ELR (cell line): ENCODE results near the gene NAV2.

Experiments
- DNase-seq: peaks from one replicate; pipeline ENCODE4 v3.0.0-alpha.2; 2015; ENCODE audit warnings: low read depth

Gene NAV2

GRCh38 chr11:19712281-19713195 is at the start of gene NAV2:
TSS of gene NAV2 (plus strand) at chr11:19712837. CDS start at chr11:19713696, 859 bp downstream.
- DNase-seq: peak; percentile 94

GRCh38 chr11:19663206-19663605 is 49.4 kb upstream of the NAV2 start:
- no peak for DNase-seq

GRCh38 chr11:19664886-19665548 is 47.6 kb upstream of the NAV2 start:
- peak; percentile 49 for DNase-seq

- DNase-seq: no peak
Measured at GRCh38 chr11:19666951-19667350, 45.7 kb upstream of the NAV2 start.

GRCh38 chr11:19669511-19669910 is 43.1 kb upstream of the NAV2 start:
- DNase-seq: no peak

GRCh38 chr11:19670030-19670791 is 42.4 kb upstream of the NAV2 start:
- DNase-seq: peak; percentile 28

GRCh38 chr11:19672586-19673206 is 39.9 kb upstream of the NAV2 start:
- DNase-seq: no peak

- no peak for DNase-seq
Measured at GRCh38 chr11:19673924-19674729, 38.5 kb upstream of the NAV2 start.

- no peak for DNase-seq
Measured at GRCh38 chr11:19674836-19675235, 37.8 kb upstream of the NAV2 start.

- DNase-seq: no peak
Measured at GRCh38 chr11:19675397-19675796, 37.2 kb upstream of the NAV2 start.

GRCh38 chr11:19676475-19677380 is 35.9 kb upstream of the NAV2 start:
- no peak for DNase-seq

GRCh38 chr11:19677381-19678080 is 35.1 kb upstream of the NAV2 start:
- DNase-seq: no peak

- DNase-seq: peak; percentile 99
Measured at GRCh38 chr11:19679952-19680828, 32.4 kb upstream of the NAV2 start.

GRCh38 chr11:19680829-19681368 is 31.7 kb upstream of the NAV2 start:
- peak; percentile 47 for DNase-seq

- no peak for DNase-seq
Measured at GRCh38 chr11:19683141-19683805, 29.4 kb upstream of the NAV2 start.

GRCh38 chr11:19683862-19684491 is 28.7 kb upstream of the NAV2 start:
- no peak for DNase-seq

- no peak for DNase-seq
Measured at GRCh38 chr11:19686234-19686633, 26.4 kb upstream of the NAV2 start.
